Neuron (in vitro differentiated cells): ENCODE results near the gene CHRD.

Experiments
- H2AFZ ChIP-seq: one replicate; pipeline ENCODE4 v1.6.1; 2013; ENCODE audit warnings: low read depth, mild to moderate bottlenecking, inconsistent platforms, low read length, moderate library complexity
- H3K27me3 ChIP-seq: one replicate; pipeline ENCODE4 v1.6.1; 2013; ENCODE audit warnings: low read length; ENCODE audit not compliant: insufficient read depth
- H3K36me3 ChIP-seq: one replicate; pipeline ENCODE4 v1.6.1; 2013; ENCODE audit warnings: low read length; ENCODE audit not compliant: insufficient read depth
- H3K4me1 ChIP-seq: one replicate; pipeline ENCODE4 v1.6.1; 2013; ENCODE audit warnings: low read length; ENCODE audit not compliant: insufficient read depth
- H3K4me3 ChIP-seq: 2 replicates; pipeline ENCODE4 v1.5.1; 2013; ENCODE audit warnings: mild to moderate bottlenecking, low read length, moderate library complexity
- H3K9me3 ChIP-seq: one replicate; pipeline ENCODE4 v1.6.1; 2013; ENCODE audit warnings: low read length

CHRD gene

DNA sequence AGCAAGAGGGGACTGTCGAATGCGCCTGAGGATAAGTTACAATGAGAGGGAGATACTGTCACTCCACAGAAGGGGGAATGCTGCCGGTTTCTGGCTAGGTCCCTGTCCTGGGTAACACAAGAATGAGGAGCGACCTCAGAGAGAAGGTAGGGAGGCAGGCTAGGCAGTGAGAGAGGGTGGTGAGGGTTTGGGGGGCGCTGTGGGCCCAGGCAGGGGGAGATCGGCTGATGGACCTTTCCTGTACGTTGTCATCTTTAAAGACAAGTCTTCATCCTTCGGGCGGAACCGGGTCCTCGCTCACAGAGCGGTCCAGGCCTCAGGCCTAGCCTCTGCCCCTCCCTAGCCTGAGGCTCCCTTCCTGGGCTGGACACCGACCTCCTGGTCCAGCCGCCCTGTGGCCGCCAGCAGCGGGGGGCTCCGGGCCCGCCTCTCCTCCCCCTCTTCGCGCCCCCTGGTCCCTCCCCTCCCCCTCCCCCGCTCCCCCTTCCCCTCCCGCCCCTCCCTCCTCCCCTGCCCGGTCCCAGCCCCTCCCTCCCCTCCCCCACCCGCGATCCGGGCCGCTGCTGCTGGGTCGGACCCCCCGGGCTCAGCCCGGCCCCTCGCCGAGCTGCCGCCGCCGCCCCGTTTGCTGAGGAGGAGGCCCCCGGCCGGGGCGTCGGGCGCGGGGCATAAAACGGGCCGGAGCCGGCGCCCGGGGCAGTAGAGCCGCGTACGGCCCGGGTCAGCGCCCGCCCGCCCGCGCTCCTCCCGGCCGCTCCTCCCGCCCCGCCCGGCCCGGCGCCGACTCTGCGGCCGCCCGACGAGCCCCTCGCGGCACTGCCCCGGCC, at the start of gene CHRD:
TSS of gene CHRD (plus strand) at position 697 of the 827 bp plus-strand sequence. CDS start 265 bp downstream, outside the sequence.
- Histone ChIP-seq H3K27me3 (peaks cover 4% of the 10 kb centered on the region), H3K9me3 (no peaks in the 10 kb centered on the region), H2AFZ (no peak within 1 kb of the TSS), H3K36me3 (no peaks in the 10 kb centered on the region), H3K4me1 (peaks cover 36% of the 10 kb centered on the region), H3K4me3 (peak within 1 kb of the TSS; percentile 43)

DNA sequence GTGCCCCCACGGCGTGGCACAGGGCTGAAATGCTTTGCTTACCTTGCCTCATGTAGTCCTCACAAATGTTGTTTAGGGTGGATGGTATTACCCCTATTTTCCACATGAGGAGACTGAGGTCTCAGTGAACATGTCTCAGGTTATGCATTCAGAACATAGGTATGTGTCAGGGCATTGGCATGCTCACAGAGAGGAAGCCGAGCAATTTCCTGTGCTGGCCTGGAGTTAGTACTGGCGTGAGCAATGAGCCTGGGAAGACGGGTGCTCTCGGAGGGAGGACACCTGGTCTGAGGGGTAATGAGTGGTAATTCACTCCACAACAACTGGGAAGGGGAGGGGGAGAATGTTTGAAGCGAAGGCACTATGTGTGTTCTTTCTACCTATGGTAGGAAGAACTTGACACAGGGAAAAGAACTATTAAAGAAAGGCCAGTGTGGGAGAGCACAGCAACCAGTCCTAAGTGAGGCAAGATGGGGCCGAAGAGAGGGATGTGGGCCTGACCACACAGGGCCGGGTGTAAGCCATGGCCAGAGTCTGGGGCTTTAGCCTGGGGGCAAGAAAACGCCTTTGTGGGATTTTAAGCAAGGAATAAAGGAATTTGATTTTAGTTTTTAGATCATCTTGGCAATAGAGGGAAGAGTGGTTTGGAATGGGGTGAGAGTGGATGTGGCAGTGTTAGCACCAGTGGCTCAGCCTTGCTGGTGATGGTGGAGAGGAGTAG, 47.3 kb upstream of the CHRD start:
- peaks cover 14% of the 10 kb centered on the region for H3K4me1 ChIP-seq

DNA sequence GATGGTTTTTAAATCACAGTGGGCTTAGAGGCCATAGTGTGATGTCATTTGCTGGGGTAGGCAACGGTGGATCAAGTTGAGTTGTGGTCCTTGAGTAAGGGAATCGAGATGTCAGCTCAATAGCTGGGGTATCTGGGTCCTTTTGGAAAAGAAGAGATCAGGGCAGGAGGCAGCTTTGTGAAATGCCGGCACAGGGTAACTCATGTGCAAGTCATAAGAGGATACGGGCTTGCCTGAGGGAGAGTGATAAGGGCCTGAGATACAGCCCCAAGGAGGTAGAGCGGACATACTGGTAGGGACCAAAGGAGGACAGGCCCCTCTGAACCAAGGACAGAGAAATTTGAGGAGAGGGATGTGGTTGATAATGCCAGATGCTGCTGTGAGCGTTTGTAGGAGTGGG, 46.7 kb upstream of the CHRD start:
- H3K4me1 ChIP-seq, result peaks cover 20% of the 10 kb centered on the region

More for the DNA sequence above, 47.3 kb upstream of the CHRD start:
- Histone ChIP-seq H2AFZ (no peak overlapping the region), H3K36me3 (peaks cover 64% of the 10 kb centered on the region), H3K9me3 (no peaks in the 10 kb centered on the region), H3K4me3 (no peak overlapping the region), H3K27me3 (no peaks in the 10 kb centered on the region)

DNA sequence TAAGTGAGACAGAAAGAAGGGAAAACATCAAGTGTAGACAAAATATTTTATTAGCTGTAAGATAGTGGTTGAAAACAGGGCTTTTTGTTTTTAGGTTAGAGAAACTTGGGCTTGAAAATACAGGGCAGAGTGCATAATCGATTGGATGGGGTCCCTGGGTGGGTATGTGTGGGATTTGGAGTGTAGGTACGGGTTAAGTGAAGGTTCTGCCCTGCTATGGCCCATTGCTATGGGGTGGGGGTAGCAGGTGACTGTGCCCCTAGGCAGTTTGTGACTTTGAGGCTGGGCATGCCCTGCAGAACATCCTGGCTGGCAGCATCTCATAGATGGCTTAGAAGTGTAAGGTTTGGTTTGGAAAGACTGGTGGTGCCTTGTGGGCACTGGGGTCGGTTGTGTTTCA, 46.2 kb upstream of the CHRD start:
- Histone ChIP-seq H3K36me3 (peaks cover 53% of the 10 kb centered on the region), H3K4me1 (peaks cover 23% of the 10 kb centered on the region), H3K9me3 (no peaks in the 10 kb centered on the region), H3K4me3 (no peak overlapping the region), H2AFZ (no peak overlapping the region), H3K27me3 (no peaks in the 10 kb centered on the region)

More for the DNA sequence above, 46.7 kb upstream of the CHRD start:
- Histone ChIP-seq H3K4me3 (no peak overlapping the region), H3K9me3 (no peaks in the 10 kb centered on the region), H3K27me3 (no peaks in the 10 kb centered on the region), H3K36me3 (peaks cover 58% of the 10 kb centered on the region), H2AFZ (no peak overlapping the region)

DNA sequence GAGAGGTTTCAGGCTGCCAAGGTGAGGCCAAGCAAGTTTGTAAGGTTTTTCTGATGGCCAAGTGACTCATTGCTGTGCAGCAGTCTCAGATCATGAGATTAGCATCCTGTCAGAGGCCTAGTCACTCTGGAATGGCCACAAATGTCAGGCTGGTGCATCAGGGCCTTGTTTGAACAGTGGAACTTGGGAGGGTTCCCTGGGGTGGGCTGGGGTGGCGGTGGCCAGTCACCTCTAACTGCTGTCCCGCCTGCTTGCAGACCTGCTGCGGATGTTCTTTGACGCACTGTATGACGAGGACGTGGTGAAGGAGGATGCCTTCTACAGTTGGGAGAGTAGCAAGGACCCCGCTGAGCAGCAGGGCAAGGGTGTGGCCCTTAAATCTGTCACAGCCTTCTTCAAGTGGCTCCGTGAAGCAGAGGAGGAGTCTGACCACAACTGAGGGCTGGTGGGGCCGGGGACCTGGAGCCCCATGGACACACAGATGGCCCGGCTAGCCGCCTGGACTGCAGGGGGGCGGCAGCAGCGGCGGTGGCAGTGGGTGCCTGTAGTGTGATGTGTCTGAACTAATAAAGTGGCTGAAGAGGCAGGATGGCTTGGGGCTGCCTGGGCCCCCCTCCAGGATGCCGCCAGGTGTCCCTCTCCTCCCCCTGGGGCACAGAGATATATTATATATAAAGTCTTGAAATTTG, 45.2 kb upstream of the CHRD start:
- no peaks in the 10 kb centered on the region for H3K27me3 ChIP-seq
- H3K4me1 ChIP-seq, result peaks cover 31% of the 10 kb centered on the region
- no peaks in the 10 kb centered on the region for H3K9me3 ChIP-seq
- H3K4me3 ChIP-seq, result no peak overlapping the region
- no peak overlapping the region for H2AFZ ChIP-seq
- H3K36me3 ChIP-seq, result peaks cover 46% of the 10 kb centered on the region

DNA sequence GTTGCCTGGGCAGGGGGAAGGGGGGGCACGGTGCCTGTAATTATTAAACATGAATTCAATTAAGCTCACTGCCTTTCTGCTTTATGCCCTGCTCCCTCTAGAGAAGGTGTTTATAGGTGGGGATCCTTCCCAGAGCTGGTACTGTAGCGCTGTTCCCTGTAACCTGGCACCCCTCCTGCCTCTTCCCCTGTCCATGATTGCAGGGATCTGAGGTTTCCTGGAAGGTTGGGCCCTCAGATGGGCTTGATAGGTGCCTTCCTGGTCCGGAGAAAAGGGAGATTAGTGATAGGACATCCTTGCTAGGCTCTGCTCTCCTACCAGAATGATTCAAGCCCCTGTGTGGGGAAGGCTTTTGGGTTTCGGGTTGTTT, 44.6 kb upstream of the CHRD start:
- H3K4me1 ChIP-seq, result peaks cover 33% of the 10 kb centered on the region
- peaks cover 42% of the 10 kb centered on the region for H3K36me3 ChIP-seq
- H2AFZ ChIP-seq, result no peak overlapping the region
- H3K4me3 ChIP-seq, result peak overlapping the region; percentile 63
- H3K9me3 ChIP-seq, result no peaks in the 10 kb centered on the region
- H3K27me3 ChIP-seq, result no peaks in the 10 kb centered on the region

DNA sequence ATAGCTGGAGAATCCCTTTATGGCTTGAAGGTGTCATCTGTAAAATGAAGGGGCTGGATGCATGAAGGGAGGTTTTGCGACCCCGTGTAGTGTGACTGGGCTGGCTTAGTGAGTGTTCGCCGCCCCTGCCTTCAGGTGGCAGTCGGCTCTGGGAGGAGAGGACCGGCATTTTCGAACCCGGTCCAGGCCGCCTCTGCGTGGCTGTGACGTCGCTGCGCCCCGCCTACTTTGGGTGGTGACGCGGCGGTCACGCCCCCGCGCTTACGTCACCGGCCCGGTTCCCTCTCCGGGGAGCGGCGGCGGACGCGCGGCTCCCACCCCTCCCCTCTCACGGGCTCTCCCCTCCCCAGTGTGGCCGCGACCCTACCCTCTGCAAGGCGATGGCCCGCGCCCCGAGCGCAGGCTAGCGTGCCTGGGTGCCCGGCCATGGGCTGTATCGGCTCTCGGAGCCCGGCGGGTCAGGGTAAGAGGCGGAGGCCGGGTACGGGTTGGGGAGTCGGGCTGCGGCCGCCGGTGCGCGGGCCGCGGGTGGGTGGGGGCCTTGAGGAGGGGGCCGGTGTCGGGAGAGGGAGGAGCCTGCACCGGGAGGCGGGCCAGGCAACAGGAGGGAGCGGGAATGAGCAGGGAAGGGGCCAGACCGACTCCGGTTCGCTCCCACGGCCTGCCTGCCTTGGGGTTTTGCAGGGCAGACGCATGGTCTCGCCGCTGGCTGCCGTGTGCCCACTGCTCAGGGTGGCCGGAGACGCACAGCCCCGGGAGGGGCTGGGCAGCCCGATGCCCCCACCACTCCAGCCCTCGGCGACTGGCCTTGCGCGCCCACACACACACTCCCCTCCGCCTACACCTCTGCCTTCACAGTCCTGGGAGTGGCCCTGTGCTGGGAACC, 44.0 kb upstream of the CHRD start:
- no peak overlapping the region for H2AFZ ChIP-seq
- no peaks in the 10 kb centered on the region for H3K27me3 ChIP-seq
- peaks cover 39% of the 10 kb centered on the region for H3K36me3 ChIP-seq
- peak overlapping the region; percentile 63 for H3K4me3 ChIP-seq
- H3K9me3 ChIP-seq, result no peaks in the 10 kb centered on the region
- H3K4me1 ChIP-seq, result peaks cover 33% of the 10 kb centered on the region

DNA sequence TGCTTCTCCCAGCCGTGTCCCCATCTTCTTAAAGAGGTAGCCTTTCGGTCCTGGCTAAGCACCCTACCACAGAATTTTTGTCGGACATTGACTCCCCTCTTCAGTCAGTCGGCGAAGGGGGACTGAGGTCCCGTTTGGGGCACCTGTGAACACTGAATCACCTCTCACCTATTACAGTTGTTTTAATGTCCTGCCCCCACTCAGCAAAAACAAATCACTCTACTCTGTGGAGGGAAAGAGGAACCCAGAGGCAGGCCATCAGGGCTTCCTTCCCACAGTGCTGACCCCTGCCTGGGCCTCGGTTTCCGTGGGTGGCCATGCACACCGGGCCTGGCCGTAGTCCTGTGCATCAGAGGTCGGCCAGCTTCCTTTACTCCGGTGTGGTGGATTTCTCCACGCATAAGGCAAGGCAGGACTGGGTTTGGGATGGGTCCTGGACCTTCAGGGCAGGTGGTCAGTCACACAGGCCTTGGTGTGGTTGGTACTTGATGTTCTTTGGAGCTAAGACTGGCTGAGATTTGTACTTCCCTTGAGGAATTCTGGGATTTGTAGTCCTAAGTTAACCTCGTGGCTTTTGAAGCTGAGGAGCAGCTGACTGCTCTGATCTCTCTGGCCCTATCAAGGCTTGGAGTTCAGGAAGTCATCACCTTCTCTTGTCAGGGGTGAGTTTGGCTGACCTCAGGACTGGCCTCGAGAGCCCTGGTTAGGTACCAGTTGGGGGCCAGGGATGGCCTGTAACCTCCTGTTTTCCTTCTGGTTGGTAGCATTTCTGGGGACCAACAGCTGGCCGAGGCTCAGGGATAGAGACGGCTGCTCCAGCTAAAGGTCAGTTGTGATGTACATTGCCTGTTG, 43.1 kb upstream of the CHRD start:
- H3K9me3 ChIP-seq, result no peaks in the 10 kb centered on the region
- H3K36me3 ChIP-seq, result peaks cover 33% of the 10 kb centered on the region
- peaks cover 33% of the 10 kb centered on the region for H3K4me1 ChIP-seq
- no peaks in the 10 kb centered on the region for H3K27me3 ChIP-seq
- no peak overlapping the region for H2AFZ ChIP-seq
- H3K4me3 ChIP-seq, result peak overlapping the region; percentile 63

DNA sequence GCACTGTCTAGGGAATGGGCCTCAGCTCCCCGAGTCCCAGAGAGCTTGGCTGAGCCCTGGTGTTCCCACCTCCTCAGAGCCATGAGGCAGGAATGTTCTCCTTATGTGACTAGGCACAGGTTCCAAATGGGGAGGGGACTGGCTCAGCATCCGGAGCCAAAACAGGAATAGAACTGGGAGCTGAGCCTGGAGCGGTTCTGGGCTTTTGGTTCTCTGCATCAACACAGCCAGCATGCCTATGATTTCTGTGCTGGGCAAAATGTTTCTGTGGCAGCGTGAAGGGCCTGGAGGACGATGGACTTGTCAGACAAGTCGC, 42.5 kb upstream of the CHRD start, which contains the start of gene FAM131A:
TSS of gene FAM131A (plus strand) at position 202 of the 316 bp plus-strand sequence. CDS start at position 233, 31 bp downstream.
- H3K36me3 ChIP-seq, result peaks cover 29% of the 10 kb centered on the region
- no peaks in the 10 kb centered on the region for H3K27me3 ChIP-seq
- H2AFZ ChIP-seq, result no peak within 1 kb of the TSS
- H3K4me1 ChIP-seq, result peaks cover 33% of the 10 kb centered on the region
- no peaks in the 10 kb centered on the region for H3K9me3 ChIP-seq
- peak within 1 kb of the TSS; percentile 63 for H3K4me3 ChIP-seq

DNA sequence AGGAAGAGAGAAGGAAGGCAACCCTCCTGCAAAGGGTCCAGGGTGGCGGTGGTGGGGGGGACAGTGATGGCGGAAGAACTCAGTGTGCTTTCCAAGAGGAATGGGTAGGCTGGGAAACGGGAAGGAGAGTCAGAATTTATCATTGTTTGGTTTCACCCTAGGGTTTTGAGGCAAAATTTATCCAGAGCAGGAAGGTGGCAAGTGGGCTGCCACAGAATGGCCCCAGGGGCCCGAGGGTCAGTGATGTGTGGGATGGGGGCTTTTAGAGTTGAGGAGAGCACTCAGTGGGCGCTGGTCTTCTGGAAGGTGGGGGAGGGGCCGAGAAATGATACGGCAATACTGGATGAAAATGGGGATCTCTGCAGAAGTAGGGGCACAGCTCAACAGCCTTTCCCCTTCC, 41.9 kb upstream of the CHRD start:
- H3K4me1 ChIP-seq, result peaks cover 33% of the 10 kb centered on the region
- H3K36me3 ChIP-seq, result peaks cover 28% of the 10 kb centered on the region
- H3K27me3 ChIP-seq, result no peaks in the 10 kb centered on the region
- H3K4me3 ChIP-seq, result peak overlapping the region; percentile 10
- no peaks in the 10 kb centered on the region for H3K9me3 ChIP-seq
- no peak overlapping the region for H2AFZ ChIP-seq

DNA sequence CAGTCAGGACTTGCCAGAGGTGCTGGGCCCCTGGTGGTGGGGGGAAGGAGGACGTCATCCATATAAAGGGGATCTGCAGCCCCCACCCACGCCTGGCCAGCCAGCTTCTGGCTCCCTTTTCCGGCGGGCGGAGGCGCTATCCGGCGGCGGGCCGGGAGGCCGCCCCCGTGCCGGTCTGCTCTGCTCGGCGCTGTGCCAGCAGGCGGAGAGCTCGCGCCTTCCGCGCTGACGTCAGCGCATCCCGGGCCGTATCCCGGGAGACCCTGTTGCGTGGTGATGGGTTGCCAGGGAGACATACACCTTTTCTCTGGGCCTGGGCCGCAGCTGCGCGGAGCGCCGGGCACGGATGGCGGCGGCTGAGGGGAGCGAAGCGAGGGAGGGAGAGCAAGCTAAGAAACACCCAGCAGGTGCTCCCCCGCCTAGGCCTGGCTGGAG, 41.3 kb upstream of the CHRD start:
- Histone ChIP-seq H3K4me3 (peak overlapping the region; percentile 43), H2AFZ (no peak overlapping the region), H3K9me3 (no peaks in the 10 kb centered on the region), H3K27me3 (no peaks in the 10 kb centered on the region), H3K36me3 (peaks cover 30% of the 10 kb centered on the region), H3K4me1 (peaks cover 33% of the 10 kb centered on the region)

DNA sequence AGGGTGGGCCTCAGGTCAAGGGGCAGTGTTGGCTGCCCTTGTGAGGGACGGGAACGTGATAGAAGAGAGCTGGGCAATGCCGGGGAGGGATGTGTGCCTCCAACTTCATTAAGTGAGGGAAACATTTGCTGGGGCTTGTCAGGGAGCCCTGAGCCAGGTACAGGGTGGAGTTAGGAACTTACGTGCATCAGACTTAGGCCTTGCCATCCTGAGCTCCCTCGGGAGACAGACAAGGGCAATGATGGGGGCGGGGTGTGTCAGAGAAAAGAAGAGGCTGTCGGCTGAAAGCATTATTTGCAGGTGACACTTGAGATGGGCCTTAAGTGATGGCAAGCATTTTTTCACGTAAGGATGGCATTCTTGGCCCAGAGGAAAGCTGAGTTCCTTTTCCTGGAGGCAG, 40.9 kb upstream of the CHRD start:
- Histone ChIP-seq H3K27me3 (no peaks in the 10 kb centered on the region), H3K4me1 (peaks cover 33% of the 10 kb centered on the region), H3K36me3 (peaks cover 28% of the 10 kb centered on the region), H3K9me3 (no peaks in the 10 kb centered on the region), H2AFZ (no peak overlapping the region), H3K4me3 (peak overlapping the region; percentile 43)
